C4-2B (cell line): ENCODE data around the gene ANKRD55.

ENCODE experiments used
- CTCF ChIP-seq: fragments of 450-650 bp; conservative IDR thresholded peaks from 2 replicates; pipeline ENCODE4 v1.5.1; 2017; ENCODE audit warnings: mild to moderate bottlenecking
- ZFX ChIP-seq: fragments of 450-650 bp; IDR thresholded peaks from 2 replicates; pipeline ENCODE4 v1.6.1; 2017

GRCh38 chr5:56255502-56255901 is 22.4 kb upstream of the ANKRD55 start:
- TF ChIP-seq CTCF (no peak), ZFX (no peak)
